ENCODE data around the gene SLC28A1. TPM values are rescaled to one million over a fixed set of nuclear protein-coding genes. Genes with fewer than 3 reads are reported as not detected.

The SLC28A1 gene
- total RNA-seq, 4 donors from 2014 or later = 0.47 TPM; not detected in 3

GRCh38 chr15:84905016-84905916 lies 20.8 kb downstream of the SLC28A1 start:
- H3K9me3 ChIP-seq = no peaks in the 10 kb centered on the region
- H3K4me3 ChIP-seq = no peak overlapping the region
- H3K27me3 ChIP-seq = no peaks in the 10 kb centered on the region
- H3K4me1 ChIP-seq = peaks cover 17 to 23% of the 10 kb centered on the region in 2 donors
- intact Hi-C loops (cut with DNase I; ENCODE audit: low total_unique reads) = no loop called here
- ATAC-seq = peak in 1 of 2 donors; percentile 29
- H3K36me3 ChIP-seq = no peaks in the 10 kb centered on the region
- in situ Hi-C loops (cut with MboI; ENCODE audit: low sequenced_read_pairs in 4 of 4) = no loop called here
- peak overlapping the region in 3 of 4 donors; percentile 3 to 53 (median 31) for H3K27ac ChIP-seq
- TF ChIP-seq POLR2A (IDR thresholded peaks at IDR 0.05) = no peak
- no peak for TF ChIP-seq CTCF (IDR thresholded peaks at IDR 0.05 in 4 of 5, conservative IDR thresholded peaks at IDR 0.05 in 1 of 5)
- DNase-seq = peak in 1 of 2 donors; percentile 44

- Histone ChIP-seq H3K27me3 (no peaks in the 10 kb centered on the region), H3K27ac (no peak overlapping the region), H3K9me3 (no peaks in the 10 kb centered on the region), H3K4me1 (peaks cover 33 to 45% of the 10 kb centered on the region in 2 donors), H3K36me3 (no peaks in the 10 kb centered on the region), H3K4me3 (no peak overlapping the region)
- ATAC-seq (no peak), DNase-seq (no peak)
- intact Hi-C loops (cut with DNase I; ENCODE audit: low total_unique reads) = no loop called here
- TF ChIP-seq POLR2A (IDR thresholded peaks at IDR 0.05) = no peak
- in situ Hi-C loops (cut with MboI; ENCODE audit: low sequenced_read_pairs in 4 of 4) = no loop called here
These were observed 23.3 kb downstream of the SLC28A1 start for GRCh38 chr15:84907731-84908130.

- H3K27me3 ChIP-seq = no peaks in the 10 kb centered on the region
- H3K4me3 ChIP-seq = no peak overlapping the region
- DNase-seq = no peak
- H3K9me3 ChIP-seq = no peaks in the 10 kb centered on the region
- TF ChIP-seq POLR2A (IDR thresholded peaks at IDR 0.05) = no peak
- TF ChIP-seq CTCF (IDR thresholded peaks at IDR 0.05 in 4 of 5, conservative IDR thresholded peaks at IDR 0.05 in 1 of 5) = no peak
- H3K4me1 ChIP-seq = peaks cover 41 to 53% of the 10 kb centered on the region in 2 donors
- intact Hi-C loops (cut with DNase I; ENCODE audit: low total_unique reads) = no loop called here
- H3K36me3 ChIP-seq = no peaks in the 10 kb centered on the region
- in situ Hi-C loops (cut with MboI; ENCODE audit: low sequenced_read_pairs in 4 of 4) = no loop called here
- no peak for ATAC-seq
- no peak overlapping the region for H3K27ac ChIP-seq
These were observed 24.1 kb downstream of the SLC28A1 start for GRCh38 chr15:84908564-84908963.

GRCh38 chr15:84909029-84909428 lies 24.6 kb downstream of the SLC28A1 start:
- no peak overlapping the region for H3K4me3 ChIP-seq
- in situ Hi-C loops (cut with MboI; ENCODE audit: low sequenced_read_pairs in 4 of 4) (no loop called here), intact Hi-C loops (cut with DNase I; ENCODE audit: low total_unique reads) (no loop called here)
- H3K36me3 ChIP-seq = no peaks in the 10 kb centered on the region
- DNase-seq (no peak), ATAC-seq (no peak)
- H3K4me1 ChIP-seq = peaks cover 42 to 53% of the 10 kb centered on the region in 2 donors
- no peak for TF ChIP-seq CTCF (IDR thresholded peaks at IDR 0.05 in 4 of 5, conservative IDR thresholded peaks at IDR 0.05 in 1 of 5)
- TF ChIP-seq POLR2A (IDR thresholded peaks at IDR 0.05) = no peak
- no peak overlapping the region for H3K27ac ChIP-seq
- no peaks in the 10 kb centered on the region for H3K9me3 ChIP-seq
- H3K27me3 ChIP-seq = no peaks in the 10 kb centered on the region

- intact Hi-C loops (cut with DNase I; ENCODE audit: low total_unique reads) (no loop called here), in situ Hi-C loops (cut with MboI; ENCODE audit: low sequenced_read_pairs in 4 of 4) (no loop called here)
- ATAC-seq (no peak), DNase-seq (no peak)
- TF ChIP-seq POLR2A (IDR thresholded peaks at IDR 0.05) = no peak
- no peak for TF ChIP-seq CTCF (IDR thresholded peaks at IDR 0.05 in 4 of 5, conservative IDR thresholded peaks at IDR 0.05 in 1 of 5)
- H3K27me3 ChIP-seq = no peaks in the 10 kb centered on the region
- H3K4me3 ChIP-seq = no peak overlapping the region
- H3K36me3 ChIP-seq = no peaks in the 10 kb centered on the region
- peaks cover 42 to 53% of the 10 kb centered on the region in 2 donors for H3K4me1 ChIP-seq
- H3K27ac ChIP-seq = no peak overlapping the region
- no peaks in the 10 kb centered on the region for H3K9me3 ChIP-seq
These were observed 25.3 kb downstream of the SLC28A1 start for GRCh38 chr15:84909782-84910181.

Data from gastrocnemius medialis (tissue), 4 donors.